ENCODE data around the gene NGLY1. TPM values are rescaled to one million over a fixed set of nuclear protein-coding genes. Genes with fewer than 3 reads are reported as not detected.

The NGLY1 gene
- total RNA-seq, 2 experiments from 2014 or later: 46.0 to 46.2 TPM

DNA sequence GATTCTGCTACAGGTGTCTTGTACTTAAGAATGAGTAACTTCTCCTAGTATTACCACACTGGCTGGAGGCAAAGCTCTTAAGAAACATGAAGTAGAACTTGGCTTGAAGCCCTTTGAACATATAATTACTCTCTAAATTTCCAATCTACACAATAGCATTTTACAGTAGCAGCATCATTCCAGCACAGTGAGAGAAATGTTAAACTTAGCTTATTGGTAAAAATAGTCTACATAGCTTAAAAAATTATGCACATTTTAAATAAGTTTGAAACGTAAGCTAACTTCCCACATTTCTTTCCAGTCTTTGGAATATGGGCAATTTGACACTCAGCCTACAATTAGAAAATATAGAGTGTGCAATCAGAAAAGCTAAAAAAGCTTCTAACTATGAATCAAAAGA, 85.7 kb downstream of the NGLY1 start:
- no peak overlapping the region for H3K27ac Mint-ChIP-seq

DNA sequence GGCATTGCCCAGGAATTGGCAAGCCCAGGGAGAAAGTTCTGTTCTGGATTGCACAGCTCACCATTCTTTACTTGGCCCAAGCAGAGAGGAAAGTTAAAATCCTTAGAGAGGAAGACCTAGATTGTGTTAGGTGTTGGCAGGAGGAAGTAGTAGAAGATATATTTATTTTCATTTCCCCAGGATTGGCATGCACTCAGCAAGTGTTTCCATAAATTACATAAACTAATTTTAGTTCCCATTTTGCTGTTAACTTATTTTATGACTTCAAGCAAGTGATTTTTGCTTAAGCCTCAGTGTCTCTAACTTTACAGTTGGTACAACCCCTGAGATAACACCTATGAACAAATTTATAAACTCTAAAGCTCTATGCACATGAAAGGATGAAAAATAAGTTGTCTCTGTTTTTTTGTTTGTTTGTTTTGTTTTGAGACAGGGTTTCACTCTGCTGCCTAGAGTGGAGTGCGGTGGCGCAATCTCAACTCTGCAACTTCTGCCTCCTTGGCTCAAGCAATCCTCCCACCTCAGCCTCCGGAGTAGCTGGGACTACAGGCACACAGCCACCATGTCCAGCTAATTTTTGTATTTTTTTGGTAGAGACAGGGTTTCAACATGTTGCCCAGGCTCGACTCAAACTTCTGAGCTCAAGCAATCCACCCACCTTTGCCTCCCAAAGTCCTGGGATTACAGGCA, 87.4 kb downstream of the NGLY1 start:
- Histone ChIP-seq H3K9me3 (ENCODE audit: control insufficient read depth in 1 of 2, insufficient read depth in 1 of 2, low read length in 2 of 2) (no peaks in the 10 kb centered on the region), H3K36me3 (ENCODE audit: insufficient read depth, low read length) (no peaks in the 10 kb centered on the region), H3K4me1 (ENCODE audit: insufficient read depth, low read length) (no peaks in the 10 kb centered on the region), H3K4me3 (ENCODE audit: low read length) (no peak overlapping the region), H3K27me3 (ENCODE audit: control insufficient read depth in 1 of 2, insufficient read depth in 2 of 2, low read length in 2 of 2) (no peaks in the 10 kb centered on the region), H3K27ac (ENCODE audit: low read depth in 1 of 2, low read length in 2 of 2) (no peak overlapping the region)
- ATAC-seq (ENCODE audit: poor library complexity): no peak
- H3K36me3 Mint-ChIP-seq (ENCODE audit: low read depth): no peaks in the 10 kb centered on the region
- no peak overlapping the region for H3K4me3 Mint-ChIP-seq
- no peak for DNase-seq
- no peaks in the 10 kb centered on the region for H3K4me1 Mint-ChIP-seq (ENCODE audit: low read depth)
- no peak overlapping the region for H3K27ac Mint-ChIP-seq
- H3K9me3 Mint-ChIP-seq: no peaks in the 10 kb centered on the region
- POLR2A ChIA-PET: no interaction called here
- TF ChIP-seq, protein P1, sequence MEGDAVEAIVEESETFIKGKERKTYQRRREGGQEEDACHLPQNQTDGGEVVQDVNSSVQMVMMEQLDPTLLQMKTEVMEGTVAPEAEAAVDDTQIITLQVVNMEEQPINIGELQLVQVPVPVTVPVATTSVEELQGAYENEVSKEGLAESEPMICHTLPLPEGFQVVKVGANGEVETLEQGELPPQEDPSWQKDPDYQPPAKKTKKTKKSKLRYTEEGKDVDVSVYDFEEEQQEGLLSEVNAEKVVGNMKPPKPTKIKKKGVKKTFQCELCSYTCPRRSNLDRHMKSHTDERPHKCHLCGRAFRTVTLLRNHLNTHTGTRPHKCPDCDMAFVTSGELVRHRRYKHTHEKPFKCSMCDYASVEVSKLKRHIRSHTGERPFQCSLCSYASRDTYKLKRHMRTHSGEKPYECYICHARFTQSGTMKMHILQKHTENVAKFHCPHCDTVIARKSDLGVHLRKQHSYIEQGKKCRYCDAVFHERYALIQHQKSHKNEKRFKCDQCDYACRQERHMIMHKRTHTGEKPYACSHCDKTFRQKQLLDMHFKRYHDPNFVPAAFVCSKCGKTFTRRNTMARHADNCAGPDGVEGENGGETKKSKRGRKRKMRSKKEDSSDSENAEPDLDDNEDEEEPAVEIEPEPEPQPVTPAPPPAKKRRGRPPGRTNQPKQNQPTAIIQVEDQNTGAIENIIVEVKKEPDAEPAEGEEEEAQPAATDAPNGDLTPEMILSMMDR (IDR thresholded peaks at IDR 0.05): no peak
- CTCF ChIA-PET: no interaction called here
- H3K27me3 Mint-ChIP-seq: peaks cover 6% of the 10 kb centered on the region
- intact Hi-C loops (cut with DNase I, micrococcal nuclease): no loop called here

More for the DNA sequence above, 85.7 kb downstream of the NGLY1 start:
- no peaks in the 10 kb centered on the region for H3K36me3 ChIP-seq (ENCODE audit: insufficient read depth, low read length)
- Mint-ChIP-seq H3K4me1 (ENCODE audit: low read depth) (no peaks in the 10 kb centered on the region), H3K36me3 (ENCODE audit: low read depth) (no peaks in the 10 kb centered on the region), H3K4me3 (no peak overlapping the region), H3K9me3 (no peaks in the 10 kb centered on the region), H3K27me3 (no peaks in the 10 kb centered on the region)
- POLR2A ChIA-PET: interaction anchor here (0.7 kb wide), 1 partner anchor 1726 kb away, joined by 3 read pairs; no protein-coding TSS in a partner anchor
- TF ChIP-seq, protein P1 (IDR thresholded peaks at IDR 0.05): no peak
- H3K9me3 ChIP-seq (ENCODE audit: control insufficient read depth in 1 of 2, insufficient read depth in 1 of 2, low read length in 2 of 2): no peaks in the 10 kb centered on the region
- intact Hi-C loops (cut with DNase I, micrococcal nuclease): no loop called here
- ATAC-seq (ENCODE audit: poor library complexity) (no peak), DNase-seq (no peak)
- H3K27me3 ChIP-seq (ENCODE audit: control insufficient read depth in 1 of 2, insufficient read depth in 2 of 2, low read length in 2 of 2): peaks cover 0 to 2% of the 10 kb centered on the region in 2 experiments
- H3K4me3 ChIP-seq (ENCODE audit: low read length): no peak overlapping the region
- no peak overlapping the region for H3K27ac ChIP-seq (ENCODE audit: low read depth in 1 of 2, low read length in 2 of 2)
- no peaks in the 10 kb centered on the region for H3K4me1 ChIP-seq (ENCODE audit: insufficient read depth, low read length)
- CTCF ChIA-PET: no interaction called here

DNA sequence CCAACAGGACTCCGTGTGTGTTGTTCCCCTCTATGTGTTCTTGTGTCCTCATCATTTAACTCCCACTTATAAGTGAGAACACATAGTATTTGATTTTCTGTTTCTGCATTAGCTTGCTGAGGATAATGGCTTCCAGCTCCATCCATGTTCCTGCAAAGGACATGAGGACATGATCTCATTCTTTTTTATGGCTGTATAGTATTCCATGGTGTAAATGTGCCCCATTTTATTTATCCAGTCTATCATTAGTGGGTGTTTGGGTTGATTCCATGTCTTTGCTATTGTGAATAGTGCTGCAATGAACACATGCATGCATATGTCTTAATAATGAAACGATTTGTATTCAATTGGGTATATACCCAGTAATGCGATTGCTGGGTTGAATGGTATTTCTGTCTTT, 90.0 kb downstream of the NGLY1 start:
- H3K27me3 ChIP-seq (ENCODE audit: control insufficient read depth in 1 of 2, insufficient read depth in 2 of 2, low read length in 2 of 2): no peaks in the 10 kb centered on the region
- no peak overlapping the region for H3K4me3 ChIP-seq (ENCODE audit: low read length)
- no peak overlapping the region for H3K27ac ChIP-seq (ENCODE audit: low read depth in 1 of 2, low read length in 2 of 2)
- H3K4me1 ChIP-seq (ENCODE audit: insufficient read depth, low read length): no peaks in the 10 kb centered on the region
- Mint-ChIP-seq H3K4me3 (no peak overlapping the region), H3K27ac (no peak overlapping the region), H3K27me3 (peaks cover 6% of the 10 kb centered on the region), H3K36me3 (ENCODE audit: low read depth) (no peaks in the 10 kb centered on the region), H3K9me3 (no peaks in the 10 kb centered on the region), H3K4me1 (ENCODE audit: low read depth) (no peaks in the 10 kb centered on the region)
- no peaks in the 10 kb centered on the region for H3K9me3 ChIP-seq (ENCODE audit: control insufficient read depth in 1 of 2, insufficient read depth in 1 of 2, low read length in 2 of 2)
- no peak for ATAC-seq (ENCODE audit: poor library complexity)
- no peak for DNase-seq
- intact Hi-C loops (cut with DNase I, micrococcal nuclease): no loop called here
- TF ChIP-seq, protein P1 (IDR thresholded peaks at IDR 0.05): no peak
- H3K36me3 ChIP-seq (ENCODE audit: insufficient read depth, low read length): no peaks in the 10 kb centered on the region
- POLR2A ChIA-PET: no interaction called here
- CTCF ChIA-PET: no interaction called here

Measured in CD4-positive, alpha-beta T cell (primary cell).